ENCODE measurements around the gene LAMA2. TPM values are rescaled to one million over a fixed set of nuclear protein-coding genes. Genes with fewer than 3 reads are reported as not detected.

Gene LAMA2
- polyA plus RNA-seq, 1 donor from 2014 or later, result 2.5 TPM

DNA sequence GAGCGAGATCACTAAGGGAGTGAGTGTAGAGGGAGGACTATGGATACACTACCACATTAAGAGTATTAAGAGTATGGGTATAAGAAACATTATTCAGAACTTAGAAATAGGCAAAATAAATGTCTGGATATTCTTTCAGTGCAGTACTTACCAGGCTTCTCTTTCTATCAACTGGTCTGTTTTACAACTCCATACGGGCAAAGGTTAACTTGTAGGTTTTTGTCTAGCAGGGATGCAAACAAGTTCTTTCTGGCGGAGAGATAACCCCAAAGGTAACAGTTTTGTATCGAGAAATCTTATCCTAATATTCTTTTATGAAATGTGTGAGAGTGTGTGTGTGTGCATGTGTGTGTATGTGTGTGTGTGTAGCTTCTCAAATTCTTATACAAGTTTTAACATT is 640.9 kb downstream of the LAMA2 start:
- Histone ChIP-seq H3K4me2 (ENCODE audit: low read length) (no peak overlapping the region), H3F3A (ENCODE audit: insufficient read depth, low read length, poor library complexity, severe bottlenecking) (no peaks in the 10 kb centered on the region), H3K9me2 (ENCODE audit: insufficient read depth, low read length) (no peaks in the 10 kb centered on the region), H3K27me3 (ENCODE audit: insufficient read depth, low read depth, low read length) (no peaks in the 10 kb centered on the region), H2AFZ (ENCODE audit: low read depth, low read length) (no peak overlapping the region), H3K36me3 (ENCODE audit: insufficient read depth, low read length) (no peaks in the 10 kb centered on the region), H4K20me1 (ENCODE audit: insufficient read depth) (no peaks in the 10 kb centered on the region), H3K4me3 (ENCODE audit: low read length) (no peak overlapping the region), H3K9me3 (ENCODE audit: low read length) (no peaks in the 10 kb centered on the region), H3K79me2 (replicated peaks; ENCODE audit: insufficient read depth, low read length) (no peaks in the 10 kb centered on the region), H3K27ac (ENCODE audit: low read length) (no peak overlapping the region), H3K9ac (ENCODE audit: low read length) (no peak overlapping the region)
- TF ChIP-seq RAD21 (conservative IDR thresholded peaks at IDR 0.05) (no peak), SMC3 (conservative IDR thresholded peaks at IDR 0.05; ENCODE audit: poor library complexity) (no peak), MXI1 (conservative IDR thresholded peaks at IDR 0.05; ENCODE audit: poor library complexity, severe bottlenecking) (no peak), TAF1 (IDR thresholded peaks at IDR 0.05; ENCODE audit: low read depth) (no peak), EZH2 (IDR thresholded peaks at IDR 0.05; ENCODE audit: borderline replicate concordance, insufficient read depth, low read length, poor library complexity, severe bottlenecking) (no peak), POLR2AphosphoS5 (IDR thresholded peaks at IDR 0.05) (no peak), EP300 (conservative IDR thresholded peaks at IDR 0.05; ENCODE audit: poor library complexity, severe bottlenecking) (no peak)
- TF ChIP-seq, protein P1, sequence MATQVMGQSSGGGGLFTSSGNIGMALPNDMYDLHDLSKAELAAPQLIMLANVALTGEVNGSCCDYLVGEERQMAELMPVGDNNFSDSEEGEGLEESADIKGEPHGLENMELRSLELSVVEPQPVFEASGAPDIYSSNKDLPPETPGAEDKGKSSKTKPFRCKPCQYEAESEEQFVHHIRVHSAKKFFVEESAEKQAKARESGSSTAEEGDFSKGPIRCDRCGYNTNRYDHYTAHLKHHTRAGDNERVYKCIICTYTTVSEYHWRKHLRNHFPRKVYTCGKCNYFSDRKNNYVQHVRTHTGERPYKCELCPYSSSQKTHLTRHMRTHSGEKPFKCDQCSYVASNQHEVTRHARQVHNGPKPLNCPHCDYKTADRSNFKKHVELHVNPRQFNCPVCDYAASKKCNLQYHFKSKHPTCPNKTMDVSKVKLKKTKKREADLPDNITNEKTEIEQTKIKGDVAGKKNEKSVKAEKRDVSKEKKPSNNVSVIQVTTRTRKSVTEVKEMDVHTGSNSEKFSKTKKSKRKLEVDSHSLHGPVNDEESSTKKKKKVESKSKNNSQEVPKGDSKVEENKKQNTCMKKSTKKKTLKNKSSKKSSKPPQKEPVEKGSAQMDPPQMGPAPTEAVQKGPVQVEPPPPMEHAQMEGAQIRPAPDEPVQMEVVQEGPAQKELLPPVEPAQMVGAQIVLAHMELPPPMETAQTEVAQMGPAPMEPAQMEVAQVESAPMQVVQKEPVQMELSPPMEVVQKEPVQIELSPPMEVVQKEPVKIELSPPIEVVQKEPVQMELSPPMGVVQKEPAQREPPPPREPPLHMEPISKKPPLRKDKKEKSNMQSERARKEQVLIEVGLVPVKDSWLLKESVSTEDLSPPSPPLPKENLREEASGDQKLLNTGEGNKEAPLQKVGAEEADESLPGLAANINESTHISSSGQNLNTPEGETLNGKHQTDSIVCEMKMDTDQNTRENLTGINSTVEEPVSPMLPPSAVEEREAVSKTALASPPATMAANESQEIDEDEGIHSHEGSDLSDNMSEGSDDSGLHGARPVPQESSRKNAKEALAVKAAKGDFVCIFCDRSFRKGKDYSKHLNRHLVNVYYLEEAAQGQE (IDR thresholded peaks at IDR 0.05; ENCODE audit: borderline replicate concordance), result no peak
- TF ChIP-seq, protein P2, sequence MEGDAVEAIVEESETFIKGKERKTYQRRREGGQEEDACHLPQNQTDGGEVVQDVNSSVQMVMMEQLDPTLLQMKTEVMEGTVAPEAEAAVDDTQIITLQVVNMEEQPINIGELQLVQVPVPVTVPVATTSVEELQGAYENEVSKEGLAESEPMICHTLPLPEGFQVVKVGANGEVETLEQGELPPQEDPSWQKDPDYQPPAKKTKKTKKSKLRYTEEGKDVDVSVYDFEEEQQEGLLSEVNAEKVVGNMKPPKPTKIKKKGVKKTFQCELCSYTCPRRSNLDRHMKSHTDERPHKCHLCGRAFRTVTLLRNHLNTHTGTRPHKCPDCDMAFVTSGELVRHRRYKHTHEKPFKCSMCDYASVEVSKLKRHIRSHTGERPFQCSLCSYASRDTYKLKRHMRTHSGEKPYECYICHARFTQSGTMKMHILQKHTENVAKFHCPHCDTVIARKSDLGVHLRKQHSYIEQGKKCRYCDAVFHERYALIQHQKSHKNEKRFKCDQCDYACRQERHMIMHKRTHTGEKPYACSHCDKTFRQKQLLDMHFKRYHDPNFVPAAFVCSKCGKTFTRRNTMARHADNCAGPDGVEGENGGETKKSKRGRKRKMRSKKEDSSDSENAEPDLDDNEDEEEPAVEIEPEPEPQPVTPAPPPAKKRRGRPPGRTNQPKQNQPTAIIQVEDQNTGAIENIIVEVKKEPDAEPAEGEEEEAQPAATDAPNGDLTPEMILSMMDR (IDR thresholded peaks at IDR 0.05; ENCODE audit: poor library complexity, severe bottlenecking), result no peak

DNA sequence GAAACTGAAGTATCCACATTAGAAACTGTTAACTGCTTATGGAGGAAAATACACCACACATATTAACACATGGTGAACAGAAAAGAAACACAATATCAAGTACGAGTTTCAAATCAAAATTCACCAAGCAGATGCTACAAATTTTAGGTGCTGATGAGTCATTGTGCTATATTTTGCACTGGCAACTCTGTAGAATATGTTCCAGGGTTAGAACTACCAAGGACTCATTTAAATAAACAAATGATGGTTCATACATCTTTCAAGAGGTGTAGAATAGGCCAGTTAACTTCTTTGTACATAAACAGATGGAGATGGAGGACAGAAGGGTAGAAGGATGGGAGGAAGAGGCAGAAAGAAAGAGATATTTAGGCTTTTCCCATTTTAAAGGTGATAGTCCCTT is 642.1 kb downstream of the LAMA2 start:
- Histone ChIP-seq H3K9me2 (ENCODE audit: insufficient read depth, low read length) (no peaks in the 10 kb centered on the region), H3K27ac (ENCODE audit: low read length) (no peak overlapping the region), H3K36me3 (ENCODE audit: insufficient read depth, low read length) (no peaks in the 10 kb centered on the region), H2AFZ (ENCODE audit: low read depth, low read length) (no peak overlapping the region), H3K9ac (ENCODE audit: low read length) (no peak overlapping the region), H3K79me2 (replicated peaks; ENCODE audit: insufficient read depth, low read length) (no peaks in the 10 kb centered on the region), H3K4me2 (ENCODE audit: low read length) (no peak overlapping the region), H3K27me3 (ENCODE audit: insufficient read depth, low read depth, low read length) (no peaks in the 10 kb centered on the region), H3K4me3 (ENCODE audit: low read length) (no peak overlapping the region), H3F3A (ENCODE audit: insufficient read depth, low read length, poor library complexity, severe bottlenecking) (no peaks in the 10 kb centered on the region), H3K9me3 (ENCODE audit: low read length) (no peaks in the 10 kb centered on the region), H4K20me1 (ENCODE audit: insufficient read depth) (no peaks in the 10 kb centered on the region)
- TF ChIP-seq EP300 (conservative IDR thresholded peaks at IDR 0.05; ENCODE audit: poor library complexity, severe bottlenecking) (no peak), RAD21 (conservative IDR thresholded peaks at IDR 0.05) (no peak), MXI1 (conservative IDR thresholded peaks at IDR 0.05; ENCODE audit: poor library complexity, severe bottlenecking) (no peak), SMC3 (conservative IDR thresholded peaks at IDR 0.05; ENCODE audit: poor library complexity) (no peak), POLR2AphosphoS5 (IDR thresholded peaks at IDR 0.05) (no peak), EZH2 (IDR thresholded peaks at IDR 0.05; ENCODE audit: borderline replicate concordance, insufficient read depth, low read length, poor library complexity, severe bottlenecking) (no peak), TAF1 (IDR thresholded peaks at IDR 0.05; ENCODE audit: low read depth) (no peak)
- TF ChIP-seq, protein P1 (IDR thresholded peaks at IDR 0.05; ENCODE audit: borderline replicate concordance), result no peak
- TF ChIP-seq, protein P2 (IDR thresholded peaks at IDR 0.05; ENCODE audit: poor library complexity, severe bottlenecking), result no peak
